Right hindlimb (tissue), 1 donor: ENCODE results near the gene NUP153.

Experiments
- DNase-seq: peaks from one replicate; pipeline ENCODE4 v3.0.0-alpha.2; 2018

NUP153 gene

GRCh38 chr6:17656644-17657043 lies 50.1 kb downstream of the NUP153 start:
- no peak for DNase-seq

GRCh38 chr6:17656092-17656491 lies 50.6 kb downstream of the NUP153 start:
- no peak for DNase-seq

- no peak for DNase-seq
Observed at GRCh38 chr6:17653198-17653882, 53.4 kb downstream of the NUP153 start.

GRCh38 chr6:17650656-17651309 lies 55.9 kb downstream of the NUP153 start:
- DNase-seq: no peak

- DNase-seq: no peak
Observed at GRCh38 chr6:17648745-17649144, 58.0 kb downstream of the NUP153 start.

- DNase-seq: no peak
Observed at GRCh38 chr6:17640477-17640917, 66.2 kb downstream of the NUP153 start.

- DNase-seq: no peak
Observed at GRCh38 chr6:17638212-17638715, 68.5 kb downstream of the NUP153 start.

GRCh38 chr6:17635568-17635967 lies 71.2 kb downstream of the NUP153 start:
- no peak for DNase-seq

- no peak for DNase-seq
Observed at GRCh38 chr6:17633465-17634188, 73.1 kb downstream of the NUP153 start.

GRCh38 chr6:17632934-17633333 lies 73.8 kb downstream of the NUP153 start:
- DNase-seq: no peak

GRCh38 chr6:17630511-17631073 lies 76.1 kb downstream of the NUP153 start:
- no peak for DNase-seq

GRCh38 chr6:17629824-17630510 lies 76.8 kb downstream of the NUP153 start:
- DNase-seq: no peak

GRCh38 chr6:17628873-17629272 lies 77.9 kb downstream of the NUP153 start:
- no peak for DNase-seq

GRCh38 chr6:17624396-17624795 lies 82.3 kb downstream of the NUP153 start:
- DNase-seq: no peak

- no peak for DNase-seq
Observed at GRCh38 chr6:17622144-17622543, 84.6 kb downstream of the NUP153 start.

- no peak for DNase-seq
Observed at GRCh38 chr6:17621003-17621402, 85.7 kb downstream of the NUP153 start.

- DNase-seq: no peak
Observed at GRCh38 chr6:17615794-17616193, 90.9 kb downstream of the NUP153 start.

- no peak for DNase-seq
Observed at GRCh38 chr6:17612048-17612447, 94.7 kb downstream of the NUP153 start.

GRCh38 chr6:17610835-17611234 lies 95.9 kb downstream of the NUP153 start:
- DNase-seq: no peak

- no peak for DNase-seq
Observed at GRCh38 chr6:17606606-17607005, 100.1 kb downstream of the NUP153 start.

GRCh38 chr6:17602888-17603287 lies 103.8 kb downstream of the NUP153 start:
- DNase-seq: no peak

GRCh38 chr6:17601386-17601703 lies 105.4 kb downstream of the NUP153 start:
- DNase-seq: no peak
